Activated CD8-positive, alpha-beta memory T cell treated with anti-CD3 and anti-CD28 coated beads, Interleukin-2, amount 10 ng/mL, durations not matched to agents 7 days and 5 days (primary cell): Measurements from ENCODE around the gene KIR3DL1. TPM values are rescaled to one million over a fixed set of nuclear protein-coding genes. Genes with fewer than 3 reads are reported as not detected.
"Not testable (repeated sequence)": the region's sequence is repeated elsewhere in the genome, so short reads cannot be mapped to it uniquely, and the experiment has no call there.

Experiments
- ATAC-seq: fragments of 150-1000 bp; cut with Tn5 transposase; one replicate; pipeline ENCODE4 v1.10.0; 2021; ENCODE audit warnings: moderate library complexity
- CTCF ChIA-PET: fragments of 350-600 bp; sonication (Branson Sonifier 250); formaldehyde crosslinking; loops from one replicate; lab custom pipeline; 2021; ENCODE audit warnings: antibody characterized with exemption; lab: Charles Lee
- DNase-seq: peaks from one replicate; pipeline ENCODE4 v3.0.0-alpha.2; 2020
- H3K27ac Mint-ChIP-seq: one replicate; pipeline ENCODE4 v1.8.0; 2021; ENCODE audit warnings: mild to moderate bottlenecking, mixed read lengths
- H3K27me3 Mint-ChIP-seq: one replicate; pipeline ENCODE4 v1.8.0; 2021; ENCODE audit warnings: mixed read lengths
- H3K36me3 Mint-ChIP-seq: one replicate; pipeline ENCODE4 v1.8.0; 2021; ENCODE audit warnings: mild to moderate bottlenecking, mixed read lengths
- H3K4me1 Mint-ChIP-seq: one replicate; pipeline ENCODE4 v1.8.0; 2021; ENCODE audit warnings: mixed read lengths
- H3K4me3 Mint-ChIP-seq: one replicate; pipeline ENCODE4 v1.8.0; 2021; ENCODE audit warnings: mild to moderate bottlenecking, moderate library complexity, mixed read lengths
- H3K9me3 Mint-ChIP-seq: one replicate; pipeline ENCODE4 v1.8.0; 2022; ENCODE audit warnings: low read depth, mixed read lengths
- total RNA-seq, 2 experiments: library from RNA; stranded (reverse); gene quantifications; one replicate each; pipeline ENCODE4 v1.2.3, GENCODE V29; 2021

The KIR3DL1 gene
- total RNA-seq, 2 experiments from 2014 or later = 0.28 to 1.0 TPM

GRCh38 chr19:54791476-54791875 is 24.8 kb upstream of the KIR3DL1 start:
- Mint-ChIP-seq H3K9me3 (no peaks in the 10 kb centered on the region), H3K4me1 (peaks cover 20% of the 10 kb centered on the region), H3K27ac (no peak overlapping the region), H3K4me3 (no peak overlapping the region), H3K27me3 (peaks cover 6% of the 10 kb centered on the region), H3K36me3 (no peaks in the 10 kb centered on the region)
- CTCF ChIA-PET = no interaction called here
- ATAC-seq (no peak), DNase-seq (no peak)

GRCh38 chr19:54792814-54793213 is 23.5 kb upstream of the KIR3DL1 start:
- DNase-seq (no peak), ATAC-seq (peak; percentile 61)
- Mint-ChIP-seq H3K4me1 (peaks cover 20% of the 10 kb centered on the region), H3K9me3 (no peaks in the 10 kb centered on the region), H3K27me3 (peaks cover 10% of the 10 kb centered on the region), H3K36me3 (no peaks in the 10 kb centered on the region), H3K27ac (peak overlapping the region; percentile 35), H3K4me3 (peak overlapping the region; percentile 70)
- CTCF ChIA-PET = interaction anchor here (0.7 kb wide), 1 partner anchor 149 kb away, joined by 4 read pairs; no protein-coding TSS in a partner anchor

- DNase-seq = no peak
- Mint-ChIP-seq H3K4me1 (peaks cover 20% of the 10 kb centered on the region), H3K4me3 (no peak overlapping the region), H3K27ac (no peak overlapping the region), H3K27me3 (peaks cover 26% of the 10 kb centered on the region), H3K9me3 (no peaks in the 10 kb centered on the region), H3K36me3 (no peaks in the 10 kb centered on the region)
- CTCF ChIA-PET = no interaction called here
- ATAC-seq = no peak
These were observed 20.5 kb upstream of the KIR3DL1 start for GRCh38 chr19:54795758-54796157.

GRCh38 chr19:54803410-54803809 is 12.9 kb upstream of the KIR3DL1 start, which contains the start of gene KIR2DL4:
TSS of gene KIR2DL4 (plus strand) at chr19:54803610. CDS start at chr19:54803652, 42 bp downstream.
- Mint-ChIP-seq H3K9me3 (no peaks in the 10 kb centered on the region), H3K4me1 (peaks cover 6% of the 10 kb centered on the region), H3K36me3 (no peaks in the 10 kb centered on the region), H3K4me3 (no peak within 1 kb of the TSS), H3K27ac (no peak within 1 kb of the TSS), H3K27me3 (peaks cover 17% of the 10 kb centered on the region)
- DNase-seq (no peak), ATAC-seq (no peak)
- CTCF ChIA-PET = no interaction called here

- peaks cover 6% of the 10 kb centered on the region for H3K4me1 Mint-ChIP-seq
- no peak for ATAC-seq
- CTCF ChIA-PET = no interaction called here
- H3K36me3 Mint-ChIP-seq = no peaks in the 10 kb centered on the region
- DNase-seq = no peak
- H3K4me3 Mint-ChIP-seq = no peak overlapping the region
- peaks cover 10% of the 10 kb centered on the region for H3K27me3 Mint-ChIP-seq
- no peak overlapping the region for H3K27ac Mint-ChIP-seq
- H3K9me3 Mint-ChIP-seq = no peaks in the 10 kb centered on the region
These were observed 12.2 kb upstream of the KIR3DL1 start for GRCh38 chr19:54804101-54804500.

GRCh38 chr19:54804571-54804970 is 11.7 kb upstream of the KIR3DL1 start:
- no peaks in the 10 kb centered on the region for H3K9me3 Mint-ChIP-seq
- peaks cover 6% of the 10 kb centered on the region for H3K27me3 Mint-ChIP-seq
- no peak overlapping the region for H3K4me3 Mint-ChIP-seq
- H3K27ac Mint-ChIP-seq = no peak overlapping the region
- H3K4me1 Mint-ChIP-seq = peaks cover 6% of the 10 kb centered on the region
- ATAC-seq (no peak), DNase-seq (no peak)
- H3K36me3 Mint-ChIP-seq = no peaks in the 10 kb centered on the region
- CTCF ChIA-PET = no interaction called here

- Mint-ChIP-seq H3K27ac (no peak overlapping the region), H3K4me1 (peaks cover 6% of the 10 kb centered on the region), H3K36me3 (no peaks in the 10 kb centered on the region), H3K9me3 (peaks cover 2% of the 10 kb centered on the region), H3K27me3 (peaks cover 5% of the 10 kb centered on the region), H3K4me3 (no peak overlapping the region)
- no peak for DNase-seq
- CTCF ChIA-PET = no interaction called here
- ATAC-seq = no peak
These were observed 10.4 kb upstream of the KIR3DL1 start for GRCh38 chr19:54805665-54806515.

GRCh38 chr19:54806516-54806838 is 9.8 kb upstream of the KIR3DL1 start:
- ATAC-seq = no peak
- CTCF ChIA-PET = no interaction called here
- H3K36me3 Mint-ChIP-seq = no peaks in the 10 kb centered on the region

GRCh38 chr19:54814571-54814970 is 1.7 kb upstream of the KIR3DL1 start:
- DNase-seq, H3K27ac Mint-ChIP-seq, H3K36me3 Mint-ChIP-seq, H3K27me3 Mint-ChIP-seq, H3K9me3 Mint-ChIP-seq, ATAC-seq, H3K4me3 Mint-ChIP-seq, CTCF ChIA-PET, H3K4me1 Mint-ChIP-seq: not testable (repeated sequence)

More at GRCh38 chr19:54806516-54806838, 9.8 kb upstream of the KIR3DL1 start:
- H3K27ac Mint-ChIP-seq = no peak overlapping the region
- no peak overlapping the region for H3K4me3 Mint-ChIP-seq
- H3K27me3 Mint-ChIP-seq = peaks cover 5% of the 10 kb centered on the region
- peaks cover 6% of the 10 kb centered on the region for H3K4me1 Mint-ChIP-seq
- peaks cover 4% of the 10 kb centered on the region for H3K9me3 Mint-ChIP-seq
- no peak for DNase-seq

- Mint-ChIP-seq H3K27ac (no peak overlapping the region), H3K4me3 (no peak overlapping the region), H3K4me1 (no peaks in the 10 kb centered on the region), H3K27me3 (peaks cover 4% of the 10 kb centered on the region), H3K36me3 (no peaks in the 10 kb centered on the region), H3K9me3 (no peaks in the 10 kb centered on the region)
- CTCF ChIA-PET = no interaction called here
- no peak for ATAC-seq
- DNase-seq = no peak
These were observed 1.6 kb downstream of the KIR3DL1 start for GRCh38 chr19:54817670-54818536.

- CTCF ChIA-PET, H3K27me3 Mint-ChIP-seq, DNase-seq, H3K36me3 Mint-ChIP-seq, ATAC-seq, H3K27ac Mint-ChIP-seq, H3K4me1 Mint-ChIP-seq, H3K4me3 Mint-ChIP-seq, H3K9me3 Mint-ChIP-seq: not testable (repeated sequence)
These were observed 8.1 kb downstream of the KIR3DL1 start for GRCh38 chr19:54824416-54824815.

GRCh38 chr19:54825326-54825725 is 9.1 kb downstream of the KIR3DL1 start:
- DNase-seq, H3K27me3 Mint-ChIP-seq, CTCF ChIA-PET, H3K27ac Mint-ChIP-seq, H3K36me3 Mint-ChIP-seq, ATAC-seq, H3K9me3 Mint-ChIP-seq, H3K4me1 Mint-ChIP-seq, H3K4me3 Mint-ChIP-seq: not testable (repeated sequence)

- ATAC-seq, H3K9me3 Mint-ChIP-seq, H3K27me3 Mint-ChIP-seq, H3K4me1 Mint-ChIP-seq, H3K27ac Mint-ChIP-seq, H3K4me3 Mint-ChIP-seq, CTCF ChIA-PET, H3K36me3 Mint-ChIP-seq, DNase-seq: not testable (repeated sequence)
These were observed 11.8 kb downstream of the KIR3DL1 start for GRCh38 chr19:54828064-54828463.
